GM10248 (cell line): ENCODE measurements around the gene RTP5.

Experiments
- CTCF ChIA-PET: fragments of 300-600 bp; sonication (Branson Sonifier 250); formaldehyde crosslinking; extraction: SDS; loops from one replicate; lab custom pipeline; 2021; ENCODE audit warnings: antibody characterized with exemption; lab: Yijun Ruan, JAX
- POLR2A ChIA-PET: fragments of 350-650 bp; sonication (Branson Sonifier 250); formaldehyde crosslinking; extraction: SDS; loops from one replicate; lab custom pipeline; 2020; ENCODE audit warnings: antibody characterized with exemption; lab: Yijun Ruan, JAX
- DNase-seq: peaks from one replicate; pipeline ENCODE4 v3.0.0; 2012; ENCODE audit errors: extremely low spot score
- CTCF ChIP-seq: IDR thresholded peaks from 2 replicates; pipeline ENCODE4 v1.5.1; 2012; ENCODE audit warnings: mild to moderate bottlenecking, low read depth; ENCODE audit errors: extremely low read depth, missing control alignments, control extremely low read depth

RTP5 gene

GRCh38 chr2:241862093-241862492 is 7.4 kb upstream of the RTP5 start:
- ChIA-PET POLR2A (no interaction called here), CTCF (no interaction called here)
- no peak for TF ChIP-seq CTCF
- DNase-seq, result no peak

GRCh38 chr2:241862775-241863535 is 6.6 kb upstream of the RTP5 start:
- ChIA-PET POLR2A (no interaction called here), CTCF (no interaction called here)
- no peak for TF ChIP-seq CTCF
- DNase-seq, result no peak

GRCh38 chr2:241863536-241863954 is 6.0 kb upstream of the RTP5 start:
- no peak for TF ChIP-seq CTCF
- CTCF ChIA-PET, result no interaction called here
- POLR2A ChIA-PET, result no interaction called here
- peak; percentile 62 for DNase-seq

GRCh38 chr2:241864168-241864849 is 5.2 kb upstream of the RTP5 start:
- ChIA-PET POLR2A (no interaction called here), CTCF (no interaction called here)
- TF ChIP-seq CTCF, result no peak
- no peak for DNase-seq

GRCh38 chr2:241864850-241865213 is 4.7 kb upstream of the RTP5 start:
- DNase-seq, result no peak
- CTCF ChIA-PET, result no interaction called here
- TF ChIP-seq CTCF, result no peak
- POLR2A ChIA-PET, result no interaction called here

- POLR2A ChIA-PET, result no interaction called here
- DNase-seq, result no peak
- CTCF ChIA-PET, result interaction anchor here (3.9 kb wide), 1 partner anchor 13 kb away, joined by 41 read pairs; no protein-coding TSS in a partner anchor
- no peak for TF ChIP-seq CTCF
Observed at GRCh38 chr2:241865416-241865956, 4.0 kb upstream of the RTP5 start.
